Gastrocnemius medialis (tissue), 4 donors: ENCODE measurements around the gene ATXN2L. TPM values are rescaled to one million over a fixed set of nuclear protein-coding genes. Genes with fewer than 3 reads are reported as not detected.
"Not testable (repeated sequence)": the region's sequence is repeated elsewhere in the genome, so short reads cannot be mapped to it uniquely, and the experiment has no call there.

ENCODE experiments used
- ATAC-seq, 2 donors: fragments of 150-250 bp; one replicate each; pipeline ENCODE4 v1.9.1; 2016
- DNase-seq, 2 donors: peaks; one replicate each; pipeline ENCODE4 v3.0.0-alpha.2; 2019
- H3K27ac ChIP-seq, 4 donors: fragments of 200-600 bp; sonication (generic); 1 replicate in 1 of 4; 2 replicates in 3 of 4; pipeline ENCODE4 v1.5.1; 2016 to 2018; ENCODE audit warnings: mild to moderate bottlenecking in 2 of 4, moderate library complexity in 1 of 4
- H3K27me3 ChIP-seq, 3 donors: fragments of 200-600 bp; sonication (generic) in 2 of 3; 1 replicate in 1 of 3; 2 replicates in 2 of 3; pipeline versions ENCODE4 v1.5.1 to v1.6.0; 2016 to 2019; ENCODE audit warnings: mild to moderate bottlenecking in 1 of 3, moderate library complexity in 1 of 3
- H3K36me3 ChIP-seq, 2 donors: fragments of 200-600 bp; sonication (generic) in 1 of 2; one replicate each; pipeline ENCODE4 v1.5.1; 2017 to 2018
- H3K4me1 ChIP-seq, 2 donors: fragments of 200-600 bp; sonication (generic) in 1 of 2; one replicate each; pipeline ENCODE4 v1.5.1; 2016 to 2017; ENCODE audit warnings: mild to moderate bottlenecking in 2 of 2
- H3K4me3 ChIP-seq, 4 donors: fragments of 200-600 bp; sonication (generic) in 3 of 4; 1 replicate in 1 of 4; 2 replicates in 3 of 4; pipeline ENCODE4 v1.5.1; 2016 to 2019; ENCODE audit warnings: mild to moderate bottlenecking in 2 of 4
- H3K9me3 ChIP-seq, 3 donors: fragments of 200-600 bp; sonication (generic) in 2 of 3; 1 replicate in 1 of 3; 2 replicates in 2 of 3; pipeline ENCODE4 v1.5.1; 2016 to 2019
- POLR2A ChIP-seq, 2 donors: fragments of 450-650 bp; IDR thresholded peaks; one replicate each; pipeline ENCODE4 v1.6.1; 2017; ENCODE audit warnings: antibody characterized with exemption in 2 of 2, mild to moderate bottlenecking in 2 of 2, moderate library complexity in 2 of 2
- in situ Hi-C, 4 donors: fragments of 200-750 bp; cut with MboI; loops; one replicate each; pipeline versions ENCODE4 v1.15.0 to v1.8.0; 2017; ENCODE audit warnings: low sequenced_read_pairs in 4 of 4
- intact Hi-C: fragments of 100-400 bp; cut with DNase I; formaldehyde crosslinking; loops from one replicate; pipeline ENCODE4 v1.15.1; 2023; ENCODE audit warnings: low total_unique reads
- total RNA-seq, 4 donors: library from RNA; depleted of rRNA; stranded (reverse); fragments of >200 nt; gene quantifications; one replicate each; pipeline versions ENCODE4 v1.1.0 to v1.2.3, GENCODE V29; 2016
- TF ChIP-seq, protein P1 (sequence below), 5 experiments: fragments of 450-650 bp in 3 of 5; fragments of 200-600 bp in 2 of 5; sonication (generic) in 2 of 5; IDR thresholded peaks in 4 of 5; conservative IDR thresholded peaks in 1 of 5; 1 replicate in 4 of 5; 2 replicates in 1 of 5; pipeline ENCODE4 v1.5.1; 2016 to 2019; ENCODE audit warnings: antibody characterized with exemption in 5 of 5, mild to moderate bottlenecking in 3 of 5, moderate library complexity in 3 of 5

The ATXN2L gene
- total RNA-seq, 4 donors from 2014 or later = 24.0 to 68.6 (median 47.7) TPM

DNA sequence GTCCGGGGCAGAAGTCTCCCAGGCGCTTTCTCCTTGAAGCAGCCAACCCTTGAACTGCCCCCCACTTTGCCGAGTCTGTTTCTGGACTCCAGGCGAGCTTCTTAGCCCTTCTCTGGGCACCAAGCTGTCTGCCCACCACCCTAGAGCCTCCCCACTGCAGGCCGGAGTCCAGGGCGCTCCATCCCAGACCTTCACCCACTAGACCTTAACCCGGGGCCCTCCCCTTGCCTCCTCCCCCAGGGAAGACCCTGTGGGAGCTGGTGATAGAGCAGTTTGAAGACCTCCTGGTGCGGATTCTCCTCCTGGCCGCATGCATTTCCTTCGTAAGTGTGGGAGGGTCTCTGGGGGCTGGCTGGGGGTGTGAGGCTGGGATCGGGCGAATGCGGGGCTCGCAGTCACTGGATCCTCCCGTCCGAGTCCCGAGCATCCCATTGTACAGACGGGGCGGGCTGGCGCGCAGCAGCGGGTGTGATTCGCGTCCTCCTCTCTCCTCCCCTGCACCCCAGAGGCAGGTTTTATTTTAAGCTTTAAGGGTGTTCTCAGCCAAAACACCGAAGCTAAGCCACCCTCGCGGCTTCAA lies 56.6 kb downstream of the ATXN2L start:
- H3K9me3 ChIP-seq = no peaks in the 10 kb centered on the region
- ATAC-seq (peak; percentile 2 to 5), DNase-seq (no peak)
- H3K4me3 ChIP-seq = peak overlapping the region; percentile 68 to 95 (median 75)
- intact Hi-C loops = loop anchor here (1.0 to 10.0 kb wide), 3 partner anchors 17 to 345 kb away; partner anchors contain the start of genes NFATC2IP, NUPR1 and SH2B1
- TF ChIP-seq, protein P1, sequence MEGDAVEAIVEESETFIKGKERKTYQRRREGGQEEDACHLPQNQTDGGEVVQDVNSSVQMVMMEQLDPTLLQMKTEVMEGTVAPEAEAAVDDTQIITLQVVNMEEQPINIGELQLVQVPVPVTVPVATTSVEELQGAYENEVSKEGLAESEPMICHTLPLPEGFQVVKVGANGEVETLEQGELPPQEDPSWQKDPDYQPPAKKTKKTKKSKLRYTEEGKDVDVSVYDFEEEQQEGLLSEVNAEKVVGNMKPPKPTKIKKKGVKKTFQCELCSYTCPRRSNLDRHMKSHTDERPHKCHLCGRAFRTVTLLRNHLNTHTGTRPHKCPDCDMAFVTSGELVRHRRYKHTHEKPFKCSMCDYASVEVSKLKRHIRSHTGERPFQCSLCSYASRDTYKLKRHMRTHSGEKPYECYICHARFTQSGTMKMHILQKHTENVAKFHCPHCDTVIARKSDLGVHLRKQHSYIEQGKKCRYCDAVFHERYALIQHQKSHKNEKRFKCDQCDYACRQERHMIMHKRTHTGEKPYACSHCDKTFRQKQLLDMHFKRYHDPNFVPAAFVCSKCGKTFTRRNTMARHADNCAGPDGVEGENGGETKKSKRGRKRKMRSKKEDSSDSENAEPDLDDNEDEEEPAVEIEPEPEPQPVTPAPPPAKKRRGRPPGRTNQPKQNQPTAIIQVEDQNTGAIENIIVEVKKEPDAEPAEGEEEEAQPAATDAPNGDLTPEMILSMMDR (IDR thresholded peaks at IDR 0.05 in 4 of 5, conservative IDR thresholded peaks at IDR 0.05 in 1 of 5) = no peak
- TF ChIP-seq POLR2A (IDR thresholded peaks at IDR 0.05) = no peak
- in situ Hi-C loops = loop anchor here in 1 of 4 donors (10.0 kb wide), 1 partner anchor 65 kb away; no protein-coding TSS in a partner anchor
- no peaks in the 10 kb centered on the region for H3K27me3 ChIP-seq
- H3K27ac ChIP-seq = peak overlapping the region; percentile 83 to 92 (median 90)
- peaks cover 38 to 69% of the 10 kb centered on the region in 2 donors for H3K4me1 ChIP-seq
- H3K36me3 ChIP-seq = no peaks in the 10 kb centered on the region

DNA sequence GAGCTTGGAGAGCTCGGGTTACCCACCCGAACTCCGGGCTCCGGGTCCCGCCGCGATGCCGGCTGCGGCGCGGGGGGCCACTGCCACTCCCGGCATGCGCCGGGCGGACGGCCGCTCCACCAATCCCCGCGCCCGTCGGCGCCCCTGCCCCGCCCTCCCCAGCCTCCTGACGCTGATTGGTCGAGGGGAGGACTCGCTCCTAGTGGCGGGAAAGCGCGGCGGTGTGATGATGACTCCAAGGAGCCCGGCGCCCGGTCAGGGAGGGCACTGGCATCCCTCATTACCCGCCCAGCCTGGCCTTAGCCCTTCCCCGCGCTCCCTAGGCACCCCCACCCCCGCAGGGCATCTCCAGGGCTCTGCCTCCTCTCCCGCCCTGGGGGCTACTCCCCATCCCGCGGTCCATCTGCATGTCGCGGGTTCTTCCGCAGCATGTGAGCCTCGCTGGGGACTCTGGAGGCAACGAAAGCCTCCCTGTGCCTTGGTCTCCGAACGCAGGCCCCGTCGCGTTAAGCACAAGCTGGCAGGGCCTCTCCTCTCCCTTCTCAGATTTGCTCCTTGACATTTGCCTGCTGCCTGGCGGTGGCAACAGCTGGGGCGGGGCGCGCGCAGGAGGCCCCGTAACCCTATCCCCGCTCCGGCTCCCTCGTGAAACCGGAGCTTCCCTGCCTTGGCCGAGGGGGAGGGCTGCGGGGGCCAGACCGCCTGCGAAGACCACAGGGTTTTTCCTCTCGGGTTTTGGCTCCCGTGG lies 57.2 kb downstream of the ATXN2L start:
- in situ Hi-C loops (loop anchor here in 1 of 4 donors (10.0 kb wide), 1 partner anchor 65 kb away; no protein-coding TSS in a partner anchor), intact Hi-C loops (loop anchor here (1.0 to 10.0 kb wide), 4 partner anchors 17 to 345 kb away; partner anchors contain the start of genes NFATC2IP, NUPR1, RABEP2 and SH2B1)
- Histone ChIP-seq H3K4me3 (peak overlapping the region; percentile 68 to 95 (median 75)), H3K4me1 (peaks cover 37 to 68% of the 10 kb centered on the region in 2 donors), H3K36me3 (no peaks in the 10 kb centered on the region), H3K9me3 (no peaks in the 10 kb centered on the region), H3K27ac (peak overlapping the region; percentile 83 to 92 (median 90)), H3K27me3 (no peaks in the 10 kb centered on the region)
- DNase-seq (peak; percentile 86 to 91), ATAC-seq (peak; percentile 40 to 55)
- TF ChIP-seq POLR2A (IDR thresholded peaks at IDR 0.05) = peak; percentile 52 to 75
- TF ChIP-seq, protein P1 (IDR thresholded peaks at IDR 0.05 in 4 of 5, conservative IDR thresholded peaks at IDR 0.05 in 1 of 5) = peak in 3 of 5 experiments; percentile 24 to 44 (median 28)

GRCh38 chr16:28880589-28880915 lies 57.8 kb downstream of the ATXN2L start:
- no peak for ATAC-seq
- H3K4me3 ChIP-seq = peak overlapping the region; percentile 68 to 95 (median 75)
- peak overlapping the region; percentile 83 to 92 (median 90) for H3K27ac ChIP-seq
- intact Hi-C loops = loop anchor here (2.0 kb wide), 1 partner anchor 44 kb away; the partner anchor contains the start of gene RABEP2
- in situ Hi-C loops = no loop called here
- peaks cover 32 to 62% of the 10 kb centered on the region in 2 donors for H3K4me1 ChIP-seq
- no peaks in the 10 kb centered on the region for H3K27me3 ChIP-seq
- no peaks in the 10 kb centered on the region for H3K9me3 ChIP-seq
- no peak for DNase-seq
- TF ChIP-seq, protein P1 (IDR thresholded peaks at IDR 0.05 in 4 of 5, conservative IDR thresholded peaks at IDR 0.05 in 1 of 5) = no peak
- no peak for TF ChIP-seq POLR2A (IDR thresholded peaks at IDR 0.05)
- no peaks in the 10 kb centered on the region for H3K36me3 ChIP-seq

- TF ChIP-seq, protein P1 (IDR thresholded peaks at IDR 0.05 in 4 of 5, conservative IDR thresholded peaks at IDR 0.05 in 1 of 5) = no peak
- TF ChIP-seq POLR2A (IDR thresholded peaks at IDR 0.05) = no peak
- DNase-seq = no peak
- intact Hi-C loops = loop anchor here (2.0 kb wide), 1 partner anchor 44 kb away; the partner anchor contains the start of gene RABEP2
- H3K4me1 ChIP-seq = peaks cover 29 to 58% of the 10 kb centered on the region in 2 donors
- no peaks in the 10 kb centered on the region for H3K27me3 ChIP-seq
- H3K36me3 ChIP-seq = no peaks in the 10 kb centered on the region
- H3K4me3 ChIP-seq = peak overlapping the region in 1 of 4 donors; percentile 77
- in situ Hi-C loops = no loop called here
- no peaks in the 10 kb centered on the region for H3K9me3 ChIP-seq
- no peak for ATAC-seq
- H3K27ac ChIP-seq = peak overlapping the region; percentile 83 to 92 (median 90)
These were observed 58.2 kb downstream of the ATXN2L start for GRCh38 chr16:28880955-28881354.

- DNase-seq, ATAC-seq: not testable (repeated sequence)
- intact Hi-C loops = loop anchor here (2.0 kb wide), 1 partner anchor 43 kb away; the partner anchor contains the start of gene RABEP2
These were observed 58.8 kb downstream of the ATXN2L start for GRCh38 chr16:28881565-28881964.

More at GRCh38 chr16:28881565-28881964, 58.8 kb downstream of the ATXN2L start:
- Histone ChIP-seq H3K27ac (peak overlapping the region; percentile 83 to 92 (median 90)), H3K4me1 (peaks cover 23 to 52% of the 10 kb centered on the region in 2 donors)
- H3K36me3 ChIP-seq, H3K9me3 ChIP-seq, H3K27me3 ChIP-seq, in situ Hi-C loops, H3K4me3 ChIP-seq: not testable (repeated sequence)
